Measurements from ENCODE around the gene TAAR8.

The TAAR8 gene

GRCh38 chr6:132506461-132506860, 46.0 kb upstream of the TAAR8 start:
- TF ChIP-seq EZH2 (optimal IDR thresholded peaks at IDR 0.05; ENCODE audit: low read depth, low read length) (no peak), CTCF (IDR thresholded peaks at IDR 0.05; ENCODE audit: low read length) (no peak), EZH2phosphoT487 (IDR thresholded peaks at IDR 0.05; ENCODE audit: low read length) (no peak)
- H4K20me1 ChIP-seq (ENCODE audit: insufficient read depth, low read length), result peaks cover 17% of the 10 kb centered on the region; the same call in 1 of the 2 replicates
- H3K27me3 ChIP-seq (replicated peaks; ENCODE audit: insufficient read depth, low read length), result no peaks in the 10 kb centered on the region
- no peak overlapping the region for H3K9ac ChIP-seq (ENCODE audit: low read length)
- no peaks in the 10 kb centered on the region for H3K9me3 ChIP-seq (replicated peaks; ENCODE audit: insufficient read depth, low read length)
- H3F3A ChIP-seq (ENCODE audit: insufficient read depth, low read length), result peaks cover 3% of the 10 kb centered on the region
- no peak overlapping the region for H3K4me2 ChIP-seq (ENCODE audit: low read depth, low read length)
- no peak overlapping the region for H3K4me3 ChIP-seq (ENCODE audit: low read length)
- no peak overlapping the region for H3K27ac ChIP-seq (ENCODE audit: low read length)
- no peaks in the 10 kb centered on the region for H3K9me2 ChIP-seq (replicated peaks; ENCODE audit: insufficient read depth, low read length)
- no peak for DNase-seq
- peaks cover 9% of the 10 kb centered on the region for H3K4me1 ChIP-seq (ENCODE audit: low read length)
- 0 out of 2 replicates have a peak, but pooled peaks cover 2% of the 10 kb centered on the region for H3K36me3 ChIP-seq (replicated peaks; ENCODE audit: insufficient read depth, low read length)
- no peak overlapping the region for H2AFZ ChIP-seq (ENCODE audit: low read length)
- H3K79me2 ChIP-seq (ENCODE audit: low read length), result peaks cover 94% of the 10 kb centered on the region

GRCh38 chr6:132506869-132507808, 45.3 kb upstream of the TAAR8 start:
- no peak overlapping the region for H3K4me3 ChIP-seq (ENCODE audit: low read length)
- no peaks in the 10 kb centered on the region for H3K36me3 ChIP-seq (replicated peaks; ENCODE audit: insufficient read depth, low read length)
- no peak overlapping the region for H2AFZ ChIP-seq (ENCODE audit: low read length)
- H3K4me2 ChIP-seq (ENCODE audit: low read depth, low read length), result no peak overlapping the region
- peaks cover 17% of the 10 kb centered on the region; the same call in 1 of the 2 replicates for H4K20me1 ChIP-seq (ENCODE audit: insufficient read depth, low read length)
- peaks cover 13% of the 10 kb centered on the region for H3K4me1 ChIP-seq (ENCODE audit: low read length)
- H3K79me2 ChIP-seq (ENCODE audit: low read length), result peaks cover 94% of the 10 kb centered on the region
- no peak for DNase-seq
- H3K9ac ChIP-seq (ENCODE audit: low read length), result no peak overlapping the region
- no peak overlapping the region for H3K27ac ChIP-seq (ENCODE audit: low read length)
- H3F3A ChIP-seq (ENCODE audit: insufficient read depth, low read length), result peaks cover 10% of the 10 kb centered on the region
- H3K9me2 ChIP-seq (replicated peaks; ENCODE audit: insufficient read depth, low read length), result no peaks in the 10 kb centered on the region
- no peaks in the 10 kb centered on the region for H3K27me3 ChIP-seq (replicated peaks; ENCODE audit: insufficient read depth, low read length)
- TF ChIP-seq EZH2 (optimal IDR thresholded peaks at IDR 0.05; ENCODE audit: low read depth, low read length) (no peak), CTCF (IDR thresholded peaks at IDR 0.05; ENCODE audit: low read length) (no peak), EZH2phosphoT487 (IDR thresholded peaks at IDR 0.05; ENCODE audit: low read length) (no peak)
- H3K9me3 ChIP-seq (replicated peaks; ENCODE audit: insufficient read depth, low read length), result no peaks in the 10 kb centered on the region

GRCh38 chr6:132511210-132511830, 41.2 kb upstream of the TAAR8 start:
- no peak overlapping the region for H2AFZ ChIP-seq (ENCODE audit: low read length)
- no peaks in the 10 kb centered on the region for H3K27me3 ChIP-seq (replicated peaks; ENCODE audit: insufficient read depth, low read length)
- peak overlapping the region; percentile 87 for H3K4me2 ChIP-seq (ENCODE audit: low read depth, low read length)
- H3K9me2 ChIP-seq (replicated peaks; ENCODE audit: insufficient read depth, low read length), result no peaks in the 10 kb centered on the region
- no peaks in the 10 kb centered on the region for H3K36me3 ChIP-seq (replicated peaks; ENCODE audit: insufficient read depth, low read length)
- peaks cover 62% of the 10 kb centered on the region for H3K79me2 ChIP-seq (ENCODE audit: low read length)
- no peaks in the 10 kb centered on the region for H3K9me3 ChIP-seq (replicated peaks; ENCODE audit: insufficient read depth, low read length)
- H3K4me3 ChIP-seq (ENCODE audit: low read length), result peak overlapping the region; percentile 90
- H3K9ac ChIP-seq (ENCODE audit: low read length), result peak overlapping the region; percentile 65; the same call in 1 of the 2 replicates
- no peak for TF ChIP-seq EZH2phosphoT487 (IDR thresholded peaks at IDR 0.05; ENCODE audit: low read length)
- no peak for TF ChIP-seq EZH2 (optimal IDR thresholded peaks at IDR 0.05; ENCODE audit: low read depth, low read length)
- no peak for TF ChIP-seq CTCF (IDR thresholded peaks at IDR 0.05; ENCODE audit: low read length)
- H3K27ac ChIP-seq (ENCODE audit: low read length), result peak overlapping the region; percentile 74; the same call in 1 of the 2 replicates
- peaks cover 36% of the 10 kb centered on the region for H3K4me1 ChIP-seq (ENCODE audit: low read length)
- 0 out of 2 replicates have a peak, but pooled peaks cover 7% of the 10 kb centered on the region for H4K20me1 ChIP-seq (ENCODE audit: insufficient read depth, low read length)
- peaks cover 27% of the 10 kb centered on the region for H3F3A ChIP-seq (ENCODE audit: insufficient read depth, low read length)
- DNase-seq, result no peak

Data from MM.1S (cell line).